ENCODE data around the gene TAF15.
A peak's percentile ranks its signal among the peaks of the same experiment; 100 is the strongest.

The TAF15 gene

GRCh38 chr17:35808962-35809854 lies at the start of gene TAF15:
TSS of gene TAF15 (plus strand) at chr17:35809484. CDS start at chr17:35809570, 86 bp downstream.
- DNase-seq (ENCODE audit: low read depth): peak; percentile 95

- no peak for DNase-seq (ENCODE audit: low read depth)
Measured at GRCh38 chr17:35760587-35760986, 48.7 kb upstream of the TAF15 start, which contains the start of gene C17orf50. TSS of gene C17orf50 (plus strand) at chr17:35760887. CDS start at chr17:35760942, 55 bp downstream.

- no peak for DNase-seq (ENCODE audit: low read depth)
Measured at GRCh38 chr17:35761601-35762000, 47.7 kb upstream of the TAF15 start.

- no peak for DNase-seq (ENCODE audit: low read depth)
Measured at GRCh38 chr17:35763767-35764122, 45.5 kb upstream of the TAF15 start.

- DNase-seq (ENCODE audit: low read depth): peak; percentile 92
Measured at GRCh38 chr17:35764123-35764991, 44.9 kb upstream of the TAF15 start.

- no peak for DNase-seq (ENCODE audit: low read depth)
Measured at GRCh38 chr17:35765086-35765710, 44.1 kb upstream of the TAF15 start.

- no peak for DNase-seq (ENCODE audit: low read depth)
Measured at GRCh38 chr17:35765756-35766488, 43.4 kb upstream of the TAF15 start.

- DNase-seq (ENCODE audit: low read depth): no peak
Measured at GRCh38 chr17:35766489-35766877, 42.8 kb upstream of the TAF15 start.

- no peak for DNase-seq (ENCODE audit: low read depth)
Measured at GRCh38 chr17:35766903-35767510, 42.3 kb upstream of the TAF15 start.

- no peak for DNase-seq (ENCODE audit: low read depth)
Measured at GRCh38 chr17:35768797-35769196, 40.5 kb upstream of the TAF15 start.

- DNase-seq (ENCODE audit: low read depth): no peak
Measured at GRCh38 chr17:35769895-35770486, 39.3 kb upstream of the TAF15 start.

- no peak for DNase-seq (ENCODE audit: low read depth)
Measured at GRCh38 chr17:35773129-35773528, 36.2 kb upstream of the TAF15 start.

- no peak for DNase-seq (ENCODE audit: low read depth)
Measured at GRCh38 chr17:35773679-35774425, 35.4 kb upstream of the TAF15 start.

- DNase-seq (ENCODE audit: low read depth): no peak
Measured at GRCh38 chr17:35774499-35774898, 34.8 kb upstream of the TAF15 start.

GRCh38 chr17:35775039-35775438 lies 34.2 kb upstream of the TAF15 start:
- no peak for DNase-seq (ENCODE audit: low read depth)

- no peak for DNase-seq (ENCODE audit: low read depth)
Measured at GRCh38 chr17:35775583-35775982, 33.7 kb upstream of the TAF15 start.

- no peak for DNase-seq (ENCODE audit: low read depth)
Measured at GRCh38 chr17:35778641-35779196, 30.6 kb upstream of the TAF15 start.

- DNase-seq (ENCODE audit: low read depth): no peak
Measured at GRCh38 chr17:35780950-35781349, 28.3 kb upstream of the TAF15 start.

GRCh38 chr17:35784895-35785294 lies 24.4 kb upstream of the TAF15 start:
- no peak for DNase-seq (ENCODE audit: low read depth)

GRCh38 chr17:35786941-35787432 lies 22.3 kb upstream of the TAF15 start:
- DNase-seq (ENCODE audit: low read depth): no peak

Measured in activated T-cell treated with anti-CD3 and anti-CD28 coated beads for 48 hours (primary cell).